ENCODE results near the gene UNC13A.

The UNC13A gene

DNA sequence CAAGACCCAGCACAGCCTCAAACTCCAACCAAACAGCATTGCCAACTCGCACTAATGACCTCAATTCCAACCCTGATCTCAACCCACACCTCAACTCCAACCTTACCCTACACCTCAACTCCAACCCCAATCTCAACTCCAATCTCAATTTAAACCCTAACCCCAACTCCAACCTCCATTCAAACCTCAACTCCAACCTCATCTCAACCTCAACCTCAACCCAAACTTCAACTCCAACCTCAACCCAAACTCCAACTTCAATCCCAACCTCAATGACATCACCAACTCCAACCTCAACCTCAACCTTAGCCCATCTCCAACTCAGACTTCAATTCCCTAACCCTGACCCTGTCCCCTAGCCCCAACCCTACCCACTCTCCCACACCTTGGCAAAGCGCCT lies 58.4 kb downstream of the UNC13A start:
- DNase-seq (ENCODE audit: low read depth in 2 of 3, low spot score in 1 of 3) = no peak

DNA sequence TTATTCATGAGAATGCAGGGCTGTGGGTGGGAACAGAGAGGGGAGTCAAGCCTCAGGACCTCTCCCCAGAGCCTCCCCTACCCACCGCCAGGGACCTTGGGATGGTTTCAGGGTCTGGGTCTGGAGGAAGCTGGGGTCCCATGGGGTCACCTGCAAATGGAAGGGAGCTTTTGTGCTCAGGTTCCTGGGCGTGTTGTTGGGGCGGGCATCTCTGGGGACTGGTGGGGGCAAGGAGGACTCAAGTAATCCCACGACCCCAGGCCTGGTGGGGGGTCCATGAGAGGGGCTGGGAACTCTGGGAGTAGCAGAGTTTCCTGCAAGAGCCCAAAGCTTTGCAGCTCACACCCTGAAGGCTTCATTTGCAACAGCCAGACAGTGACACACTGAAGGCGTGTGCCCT lies 60.2 kb downstream of the UNC13A start:
- no peak for DNase-seq (ENCODE audit: low read depth in 2 of 3, low spot score in 1 of 3)

DNA sequence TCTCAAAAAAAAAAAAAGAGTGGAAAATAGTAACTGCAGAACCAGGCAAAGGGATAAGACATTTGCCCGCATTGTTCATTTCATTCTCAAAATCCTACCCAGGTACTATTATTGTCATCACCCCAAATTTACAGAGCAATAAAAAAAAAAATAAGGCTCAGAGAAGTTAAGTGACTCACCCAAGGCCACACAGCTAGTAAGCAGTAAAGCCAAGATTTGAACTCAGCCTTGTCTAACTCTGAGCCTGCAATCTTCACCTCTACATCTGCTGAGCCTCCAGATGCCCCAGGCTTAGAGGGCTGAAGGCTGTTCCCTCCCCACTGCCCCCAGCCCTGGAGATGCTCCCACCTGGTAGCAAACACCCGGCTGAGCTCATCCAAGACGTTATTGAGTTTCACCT lies 61.0 kb downstream of the UNC13A start:
- no peak for DNase-seq (ENCODE audit: low read depth in 2 of 3, low spot score in 1 of 3)

- no peak for DNase-seq (ENCODE audit: low read depth in 2 of 3, low spot score in 1 of 3)
Observed at GRCh38 chr19:17626456-17627015, 61.6 kb downstream of the UNC13A start.

GRCh38 chr19:17625980-17626379 lies 62.2 kb downstream of the UNC13A start:
- no peak for DNase-seq (ENCODE audit: low read depth in 2 of 3, low spot score in 1 of 3)

DNA sequence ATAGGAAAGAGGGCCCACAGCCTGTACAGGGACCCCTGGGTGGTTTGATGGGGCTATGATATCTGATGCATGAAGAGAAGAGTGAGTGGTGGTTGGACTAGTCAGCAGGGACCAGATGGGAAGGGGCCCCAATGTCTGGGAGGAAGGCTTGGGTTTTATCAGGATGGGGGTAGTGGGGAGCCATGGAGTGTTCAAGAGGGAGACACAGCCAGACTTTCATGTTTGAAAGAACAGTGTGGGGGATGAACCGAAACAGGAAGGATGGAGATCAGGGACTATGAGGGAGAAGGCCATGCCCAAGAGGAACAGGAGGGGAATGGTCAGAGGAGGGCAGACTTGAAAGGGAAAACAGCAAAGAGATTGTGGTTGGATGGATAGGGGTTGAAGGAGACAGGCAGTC lies 63.1 kb downstream of the UNC13A start:
- no peak for DNase-seq (ENCODE audit: low read depth in 2 of 3, low spot score in 1 of 3)

DNA sequence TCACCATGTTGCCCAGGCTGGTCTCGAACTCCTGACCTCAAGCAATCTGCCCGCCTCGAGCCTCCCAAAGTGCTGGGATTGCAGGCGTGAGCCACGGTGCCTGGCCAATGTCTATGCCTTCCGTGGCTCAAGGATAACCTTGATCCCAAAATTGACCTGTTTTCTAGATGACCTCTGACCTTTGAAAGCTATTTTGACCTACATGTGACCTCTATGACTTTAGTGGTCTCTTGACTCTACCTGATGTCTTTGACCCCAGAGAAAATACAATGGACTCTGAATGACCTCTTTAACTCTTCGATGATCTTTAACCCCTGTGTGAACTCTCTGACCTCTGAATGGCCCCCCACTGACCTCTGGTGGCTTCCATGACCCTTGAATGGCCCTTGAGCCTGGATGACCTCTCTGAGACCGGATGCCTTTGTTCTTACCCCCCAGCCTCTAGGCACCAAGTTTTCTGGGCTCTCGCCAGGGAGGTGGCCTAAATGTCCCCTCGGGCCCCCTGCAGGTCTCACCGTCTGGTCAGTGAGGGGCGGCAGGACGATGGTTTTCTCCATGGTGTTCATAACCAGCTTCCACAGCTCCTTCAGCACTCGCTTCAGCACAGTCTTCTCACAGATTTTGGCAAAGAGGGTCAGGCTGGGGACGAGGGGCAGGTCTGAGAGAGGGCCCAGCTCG lies 63.7 kb downstream of the UNC13A start:
- no peak for DNase-seq (ENCODE audit: low read depth in 2 of 3, low spot score in 1 of 3)

GRCh38 chr19:17623224-17623935 lies 64.8 kb downstream of the UNC13A start:
- no peak for DNase-seq (ENCODE audit: low read depth in 2 of 3, low spot score in 1 of 3)

DNA sequence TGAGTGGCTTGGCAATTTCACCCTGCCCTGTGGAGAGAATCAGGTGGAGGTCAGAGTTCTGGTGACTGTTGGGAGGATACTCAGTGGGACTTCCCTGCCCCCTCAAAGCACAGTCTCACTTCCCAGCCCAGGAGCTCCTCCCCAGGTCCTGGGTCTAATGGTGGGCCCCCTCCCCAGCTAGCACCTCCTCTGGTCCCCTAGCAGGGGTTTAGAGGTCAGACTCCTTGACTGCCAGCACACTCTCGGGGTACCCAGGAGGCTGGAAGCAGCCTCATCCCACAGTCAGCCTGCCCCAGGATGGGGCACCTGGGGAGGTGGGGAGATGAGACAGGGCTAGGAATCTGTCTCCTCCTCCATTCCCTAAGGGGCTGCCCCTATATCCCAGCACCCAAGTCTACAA lies 67.5 kb downstream of the UNC13A start:
- no peak for DNase-seq (ENCODE audit: low read depth in 2 of 3, low spot score in 1 of 3)

GRCh38 chr19:17618936-17619335 lies 69.2 kb downstream of the UNC13A start:
- no peak for DNase-seq (ENCODE audit: low read depth in 2 of 3, low spot score in 1 of 3)

GRCh38 chr19:17618281-17618903 lies 69.8 kb downstream of the UNC13A start:
- DNase-seq (ENCODE audit: low read depth in 2 of 3, low spot score in 1 of 3) = no peak

GRCh38 chr19:17617807-17618192 lies 70.4 kb downstream of the UNC13A start:
- DNase-seq (ENCODE audit: low read depth in 2 of 3, low spot score in 1 of 3) = no peak

DNA sequence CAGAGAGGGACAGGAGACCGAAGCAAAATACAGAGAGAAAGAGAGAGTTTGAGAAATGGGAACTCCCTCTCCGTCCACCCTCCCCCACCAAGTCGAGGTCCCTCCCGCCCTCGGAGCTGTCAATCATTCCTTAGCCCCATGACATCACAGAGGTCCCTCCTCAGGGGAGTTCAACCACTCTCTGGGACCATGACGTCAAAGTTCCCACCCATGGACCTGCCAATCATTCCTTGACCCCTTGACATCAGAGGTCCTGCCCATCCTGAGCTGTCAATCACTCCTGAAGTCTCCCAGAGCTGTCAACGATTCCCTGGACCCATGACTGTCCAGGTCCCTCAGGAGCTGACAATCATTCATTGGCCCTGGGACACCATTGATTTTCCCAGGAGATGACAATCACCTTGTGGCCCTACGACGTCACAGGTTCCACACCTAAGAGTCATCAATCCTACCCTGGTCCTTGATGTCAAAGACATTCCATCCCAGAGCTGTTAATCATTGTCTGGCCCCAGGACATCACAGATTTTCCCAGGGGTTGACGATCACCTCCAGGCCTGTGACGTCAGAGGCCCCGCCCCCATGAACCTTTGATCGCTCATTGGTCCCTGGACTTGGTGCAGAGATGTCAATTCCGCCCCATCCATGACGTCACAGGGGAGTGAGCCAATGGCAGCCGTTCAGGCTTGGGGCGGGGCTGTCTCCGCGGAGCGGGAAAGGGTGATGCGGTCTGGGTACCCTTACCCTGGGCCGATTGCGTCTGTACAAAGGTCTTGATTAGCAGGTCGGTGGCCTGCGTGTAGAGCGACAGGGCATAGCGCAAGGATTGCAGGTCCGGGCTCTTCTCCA lies 71.0 kb downstream of the UNC13A start:
- no peak for DNase-seq (ENCODE audit: low read depth in 2 of 3, low spot score in 1 of 3)

DNA sequence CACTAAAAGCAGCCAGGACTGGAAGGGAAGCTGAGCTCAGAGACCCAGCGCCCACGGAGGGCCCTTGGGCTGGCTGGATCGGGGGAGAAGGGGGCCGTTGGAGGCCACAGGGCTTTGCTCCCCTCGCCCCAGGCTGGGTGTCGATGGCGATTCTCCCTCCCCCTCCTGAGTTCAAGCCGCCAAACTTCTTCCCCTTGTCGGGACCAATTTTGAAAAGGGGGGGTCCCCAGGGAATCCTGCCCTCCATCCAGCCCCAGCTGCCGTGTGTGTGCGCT lies 71.5 kb downstream of the UNC13A start:
- DNase-seq (ENCODE audit: low read depth in 2 of 3, low spot score in 1 of 3) = no peak

DNA sequence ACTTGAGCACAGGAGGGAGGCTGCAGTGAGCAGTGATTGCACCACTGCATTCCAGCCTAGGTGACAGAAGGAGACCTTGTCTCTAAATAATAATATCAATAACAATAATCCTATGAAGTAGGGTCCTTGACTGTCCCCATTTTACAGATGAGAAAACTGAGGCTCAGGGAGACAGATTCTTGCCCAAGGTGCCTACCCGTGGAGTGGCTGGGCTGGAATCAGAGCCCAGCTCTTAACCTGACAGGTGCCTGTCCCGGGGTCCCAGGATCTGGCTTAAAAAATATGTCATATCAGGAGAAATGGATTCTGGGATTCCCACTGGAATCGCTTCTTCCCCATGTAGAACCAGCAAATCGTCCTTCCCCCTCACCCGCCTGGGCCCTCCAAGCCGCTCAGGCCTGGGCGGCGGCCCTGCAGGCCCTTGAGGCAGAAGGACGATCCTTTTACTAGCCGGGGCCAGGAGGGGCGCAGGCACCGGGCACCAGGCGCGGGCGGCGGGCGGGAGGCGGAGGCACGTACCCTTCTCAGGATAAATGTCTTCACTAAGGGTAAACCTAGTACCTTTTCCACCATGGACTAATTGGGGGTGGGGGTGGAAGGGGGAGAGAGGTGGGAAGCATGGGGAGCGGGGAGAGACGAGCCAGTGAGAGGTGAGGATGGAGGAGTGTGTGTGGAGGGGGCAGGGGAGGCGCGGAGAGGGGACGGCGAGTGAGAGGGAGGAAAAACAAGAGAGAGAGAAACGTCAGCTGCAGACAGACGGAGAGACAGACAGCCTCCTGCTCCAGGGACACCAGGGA lies 72.1 kb downstream of the UNC13A start:
- no peak for DNase-seq (ENCODE audit: low read depth in 2 of 3, low spot score in 1 of 3)

GRCh38 chr19:17614476-17614875 lies 73.7 kb downstream of the UNC13A start:
- DNase-seq (ENCODE audit: low read depth in 2 of 3, low spot score in 1 of 3) = no peak

GRCh38 chr19:17611462-17612244 lies 76.5 kb downstream of the UNC13A start:
- DNase-seq (ENCODE audit: low read depth in 2 of 3, low spot score in 1 of 3) = no peak

- no peak for DNase-seq (ENCODE audit: low read depth in 2 of 3, low spot score in 1 of 3)
Observed at GRCh38 chr19:17610384-17610783, 77.8 kb downstream of the UNC13A start.

DNA sequence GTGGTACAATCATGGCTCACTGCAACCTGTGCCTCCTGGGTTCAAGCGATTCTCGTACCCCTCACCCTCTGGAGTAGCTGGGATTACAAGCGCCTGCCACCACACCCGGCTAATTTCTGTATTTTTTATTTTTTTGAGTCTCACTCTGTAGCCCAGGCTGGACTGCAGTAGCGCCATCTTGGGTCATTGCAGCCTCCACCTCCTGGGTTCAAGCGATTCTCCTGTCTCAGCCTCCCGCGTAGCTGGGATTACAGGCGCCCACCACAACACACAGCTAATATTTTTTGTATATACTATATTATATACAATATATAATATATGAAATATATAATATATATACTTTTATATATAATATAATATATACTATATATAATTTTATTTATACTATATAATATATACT lies 80.2 kb downstream of the UNC13A start:
- no peak for DNase-seq (ENCODE audit: low read depth in 2 of 3, low spot score in 1 of 3)

- no peak for DNase-seq (ENCODE audit: low read depth in 2 of 3, low spot score in 1 of 3)
Observed at GRCh38 chr19:17606590-17607185, 81.5 kb downstream of the UNC13A start.
